GM12878 (cell line): Measurements from ENCODE around the gene NCF1. TPM values are rescaled to one million over a fixed set of nuclear protein-coding genes. Genes with fewer than 3 reads are reported as not detected.

Source experiments
- ATAC-seq: fragments of 200-7000 bp; cut with Tn5 transposase; 3 replicates; pipeline ENCODE4 v1.9.1; 2020; ENCODE audit warnings: mild to moderate bottlenecking, moderate library complexity
- BruUV-seq: library from RNA; stranded (reverse); fragments of 400-500 nt; replicated peaks from 2 replicates; lab custom pipeline; 2021; lab: Mats Ljungman, UMichigan
- CTCF ChIA-PET: fragments of 300-600 bp; sonication (Branson Sonifier 250); formaldehyde crosslinking; extraction: SDS; loops from one replicate; lab custom pipeline; 2021; ENCODE audit warnings: inconsistent platforms; lab: Yijun Ruan, JAX
- POLR2A ChIA-PET: fragments of 350-600 bp; formaldehyde crosslinking; extraction: SDS; loops from one replicate; lab custom pipeline; 2021; ENCODE audit warnings: inconsistent platforms; lab: Charles Lee
- RAD21 ChIA-PET: fragments of 300-600 bp; sonication (Branson Sonifier 250); formaldehyde crosslinking; loops from one replicate; lab custom pipeline; 2023; ENCODE audit warnings: antibody characterized with exemption; ENCODE audit not compliant: unreplicated experiment; lab: Charles Lee
- SMC1A ChIA-PET: fragments of 300-600 bp; sonication (Branson Sonifier 250); formaldehyde crosslinking; loops from one replicate; lab custom pipeline; 2023; ENCODE audit not compliant: unreplicated experiment, uncharacterized antibody; lab: Charles Lee
- DNase-seq: peaks from one replicate; pipeline ENCODE4 v3.0.0-alpha.2; 2011; ENCODE audit warnings: low read depth, low spot score
- FAIRE-seq: peaks from 3 replicates; lab custom pipeline; 2011; peaks lifted over from hg19 to GRCh38; lab: Jason Lieb, UNC
- H2AFZ ChIP-seq: 2 replicates; pipeline ENCODE4 v1.6.0; 2011; ENCODE audit warnings: low read depth, low read length, control low read depth; ENCODE audit not compliant: control insufficient read depth
- H3K27ac ChIP-seq: 2 replicates; pipeline ENCODE4 v1.5.1; 2011; ENCODE audit warnings: control low read depth; ENCODE audit not compliant: control insufficient read depth, insufficient read depth
- H3K27me3 ChIP-seq, 2 experiments: replicated peaks in 1 of 2; 2 replicates each; pipeline versions ENCODE4 v1.6.0 to v1.6.1; 2011; ENCODE audit warnings: low read length in 1 of 2; ENCODE audit not compliant: control insufficient read depth in 2 of 2, insufficient read depth in 2 of 2
- H3K36me3 ChIP-seq, 2 experiments: 2 replicates each; pipeline ENCODE4 v1.5.1; 2011; ENCODE audit warnings: low read length in 1 of 2; ENCODE audit not compliant: control insufficient read depth in 2 of 2, insufficient read depth in 2 of 2
- H3K4me1 ChIP-seq: 2 replicates; pipeline ENCODE4 v1.6.1; 2011; ENCODE audit warnings: mild to moderate bottlenecking, low read length, moderate library complexity, mixed read lengths; ENCODE audit not compliant: control insufficient read depth, insufficient read depth
- H3K4me2 ChIP-seq: 2 replicates; pipeline ENCODE4 v1.6.0; 2011; ENCODE audit warnings: control low read depth; ENCODE audit not compliant: control insufficient read depth, insufficient read depth
- H3K4me3 ChIP-seq: fragments of 200-600 bp; sonication (generic); 2 replicates; pipeline ENCODE4 v1.5.1; 2016
- H3K79me2 ChIP-seq: 2 replicates; pipeline ENCODE4 v1.6.0; 2011; ENCODE audit warnings: low read length; ENCODE audit not compliant: control insufficient read depth, insufficient read depth
- H3K9ac ChIP-seq: 2 replicates; pipeline ENCODE4 v1.8.0; 2011; ENCODE audit warnings: low read length, control low read depth, mixed read lengths; ENCODE audit not compliant: control insufficient read depth, insufficient read depth
- H3K9me3 ChIP-seq: replicated peaks from 3 replicates; pipeline ENCODE4 v1.5.1; 2011; ENCODE audit warnings: mild to moderate bottlenecking, low read length; ENCODE audit not compliant: control insufficient read depth, insufficient read depth
- H4K20me1 ChIP-seq: 2 replicates; pipeline ENCODE4 v1.6.0; 2011; ENCODE audit not compliant: control insufficient read depth, insufficient read depth
- ELK1 ChIP-seq: IDR thresholded peaks from 2 replicates; pipeline ENCODE4 v1.6.1; 2012; ENCODE audit warnings: low read depth, low read length, improper control_type of control experiment
- HDAC2 ChIP-seq: fragments of 200-600 bp; sonication (generic); IDR thresholded peaks from 2 replicates; pipeline ENCODE4 v1.6.1; 2017
- IKZF1 ChIP-seq: fragments of 450-650 bp; conservative IDR thresholded peaks from 2 replicates; pipeline ENCODE4 v1.6.1; 2017; ENCODE audit warnings: antibody characterized with exemption, mild to moderate bottlenecking
- NFIC ChIP-seq: IDR thresholded peaks from 2 replicates; pipeline ENCODE4 v1.6.1; 2012; ENCODE audit warnings: low read depth, mild to moderate bottlenecking, inconsistent platforms, low read length, moderate library complexity
- SKIL ChIP-seq: fragments of 450-650 bp; IDR thresholded peaks from 2 replicates; pipeline ENCODE4 v1.6.1; 2017; ENCODE audit warnings: mild to moderate bottlenecking, low read depth, inconsistent platforms; ENCODE audit not compliant: poor library complexity, severe bottlenecking
- STAT1 ChIP-seq: fragments of 450-650 bp; conservative IDR thresholded peaks from 2 replicates; pipeline ENCODE4 v1.6.1; 2014; ENCODE audit warnings: antibody characterized with exemption, mild to moderate bottlenecking
- ZNF622 ChIP-seq: fragments of 450-650 bp; IDR thresholded peaks from 2 replicates; pipeline ENCODE4 v1.6.1; 2017; ENCODE audit warnings: mild to moderate bottlenecking, inconsistent platforms
- WGBS: methylation state at CpG from one replicate; pipeline ENCODE4 v1.1.6; 2016; ENCODE audit warnings: low lambda C conversion rate; ENCODE audit not compliant: insufficient replicate concordance, insufficient coverage; ENCODE audit errors: missing lambda C conversion rate; 5-methylcytosine and 5-hydroxymethylcytosine counted together
- in situ Hi-C: fragments of 300-500 bp; cut with MboI; formaldehyde crosslinking; loops from 9 replicates; pipeline ENCODE4 v1.14.3; 2018; ENCODE audit warnings: mixed read lengths
- intact Hi-C: fragments of 100-400 bp; cut with micrococcal nuclease; formaldehyde crosslinking; loops from one replicate; pipeline ENCODE4 v1.14.2; 2022; ENCODE audit not compliant: unreplicated experiment
- polyA plus RNA-seq, 11 experiments: library from polyadenylated mRNA; depleted of rRNA in 4 of 11; unstranded in 6 of 11; stranded (reverse) in 5 of 11; fragments of >200 nt; fragmentation: Nextera tagmentation in 4 of 11; fragmentation: Illumina TruSeq in 1 of 11; extraction: Ambion mirVana in 4 of 11; extraction: Trizol in 1 of 11; gene quantifications; 1 replicate in 1 of 11; 2 replicates in 10 of 11; pipeline versions ENCODE4 v1.2.1 to v1.2.3, GENCODE V29; 2011 to 2016; ENCODE audit warnings: inconsistent platforms in 2 of 11, missing spikeins in 2 of 11, low read depth in 1 of 11
- total RNA-seq, 4 experiments: library from RNA; depleted of rRNA in 3 of 4; stranded (reverse); fragments of >200 nt in 3 of 4; fragmentation: Illumina TruSeq in 1 of 4; extraction: Trizol in 1 of 4; gene quantifications; 2 replicates each; pipeline versions ENCODE4 v1.2.1 to v1.2.3, GENCODE V29; 2013 to 2021

Gene NCF1
- total and polyA plus RNA-seq, 10 of the 15 experiments (the other 5 are each of a cell fraction or from before 2014, with no cell fraction given), result 2.8 to 230 (median 134) TPM

DNA sequence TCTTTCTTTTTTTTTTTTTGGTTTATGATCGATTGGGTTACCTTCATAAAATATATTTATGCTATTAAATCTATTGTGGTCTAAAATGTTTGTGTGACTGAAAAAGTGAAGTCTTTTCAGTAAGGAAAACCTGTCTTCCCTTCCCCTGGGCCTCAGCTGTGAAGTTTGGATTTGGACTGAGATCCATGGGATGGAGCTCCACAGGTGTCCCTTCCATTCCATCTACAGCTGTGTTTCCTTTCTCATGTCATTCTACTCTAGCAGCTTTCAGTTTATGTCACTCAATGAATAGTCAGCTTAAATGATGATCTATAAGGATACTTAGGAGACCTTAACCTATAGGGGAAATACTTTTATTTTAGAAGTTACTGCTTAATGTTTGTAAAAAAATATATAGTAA is 48.0 kb upstream of the NCF1 start:
- ChIA-PET POLR2A (no interaction called here), SMC1A (interaction anchor here (1.9 kb wide), 1 partner anchor 58 kb away, joined by 5 read pairs; no protein-coding TSS in a partner anchor), RAD21 (interaction anchor here (0.9 kb wide), 1 partner anchor 100 kb away, joined by 3 read pairs; no protein-coding TSS in a partner anchor), CTCF (interaction anchor here (2.3 kb wide), 1 partner anchor 25 kb away, joined by 7 read pairs; no protein-coding TSS in a partner anchor)
- FAIRE-seq (no peak), DNase-seq (no peak), ATAC-seq (no peak)
- Histone ChIP-seq H3K9me3 (no peaks in the 10 kb centered on the region), H3K27ac (no peak overlapping the region), H4K20me1 (no peaks in the 10 kb centered on the region), H3K36me3 (peaks cover 0 to 2% of the 10 kb centered on the region in 2 experiments; a peak in 3 of 4 replicates), H3K4me1 (no peaks in the 10 kb centered on the region), H3K79me2 (no peaks in the 10 kb centered on the region), H3K4me3 (no peak overlapping the region), H3K27me3 (no peaks in the 10 kb centered on the region), H3K9ac (no peak overlapping the region), H3K4me2 (no peak overlapping the region), H2AFZ (no peak overlapping the region)
- intact Hi-C loops, result no loop called here
- in situ Hi-C loops, result no loop called here
- WGBS, result no CpG with 5 or more reads among the region's 1 CpG
- BruUV-seq, result no TSS peak
- TF ChIP-seq ZNF622 (no peak), SKIL (no peak), NFIC (no peak), IKZF1 (no peak), STAT1 (no peak), ELK1 (no peak), HDAC2 (no peak)
